ENCODE data around the gene PRDM1.

PRDM1 gene

GRCh38 chr6:106085984-106086813 is at the start of gene PRDM1:
Gene PRDM1, plus strand, starts transcription at chr6:106086336. Its CDS starts 218 bp downstream, at chr6:106086554.
- DNase-seq (ENCODE audit: low read depth): peak; percentile 58

GRCh38 chr6:106037060-106037459 is 49.1 kb upstream of the PRDM1 start:
- DNase-seq (ENCODE audit: low read depth): no peak

DNA sequence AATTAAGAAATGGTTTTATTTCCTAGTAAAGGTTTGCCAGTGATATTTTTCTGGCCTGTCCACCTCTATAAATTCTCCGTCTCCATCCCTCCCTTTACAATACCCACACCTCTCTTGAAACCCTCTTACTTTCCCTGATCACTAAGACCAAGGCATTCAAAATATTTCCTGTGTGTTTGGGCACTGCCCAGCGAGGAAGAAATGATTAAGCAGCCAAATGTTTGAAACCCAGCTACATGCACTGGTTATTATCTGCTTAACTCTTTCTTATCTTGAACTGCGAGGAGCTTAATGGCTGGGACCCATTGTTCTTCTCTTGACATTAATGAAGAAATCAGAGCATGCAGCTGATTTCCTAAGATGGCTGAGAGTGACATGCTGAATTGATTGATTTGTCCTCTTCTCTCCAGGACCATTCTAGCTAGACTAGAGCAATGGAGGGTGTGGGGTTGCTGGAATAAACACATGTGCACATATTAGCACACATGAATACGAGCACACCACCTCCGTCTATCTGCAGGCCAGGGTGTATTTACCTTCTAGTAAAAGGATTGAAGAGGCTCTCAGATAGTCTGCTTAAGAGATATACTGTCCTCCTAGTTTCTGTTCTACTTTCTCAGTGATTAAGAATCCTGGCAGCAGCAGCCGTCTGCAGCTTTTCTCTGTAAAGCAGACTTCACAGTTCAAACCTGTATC is 46.1 kb upstream of the PRDM1 start:
- DNase-seq (ENCODE audit: low read depth): no peak

- no peak for DNase-seq (ENCODE audit: low read depth)
These were observed 42.0 kb upstream of the PRDM1 start for GRCh38 chr6:106044151-106044550.

DNA sequence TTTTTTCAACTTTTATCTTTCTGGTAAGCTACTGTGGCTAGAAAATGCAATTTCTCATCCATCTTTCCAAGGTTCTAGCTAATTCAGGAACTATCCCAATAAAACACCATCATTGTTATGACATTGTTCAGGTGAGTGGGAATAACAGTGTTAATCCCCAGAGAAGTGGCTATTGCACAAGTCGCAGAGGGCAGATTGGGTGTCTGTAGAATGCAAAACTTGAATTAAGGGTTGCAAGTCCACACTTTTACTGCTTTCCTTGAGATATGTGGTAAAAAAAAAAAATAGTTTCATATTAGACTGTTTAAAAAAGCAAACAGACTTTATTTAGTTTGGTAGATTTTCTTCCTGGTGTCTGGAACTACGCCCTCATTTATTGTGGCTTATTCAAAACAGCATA is 41.1 kb upstream of the PRDM1 start:
- no peak for DNase-seq (ENCODE audit: low read depth)

GRCh38 chr6:106046116-106046853 is 39.9 kb upstream of the PRDM1 start:
- DNase-seq (ENCODE audit: low read depth): no peak

DNA sequence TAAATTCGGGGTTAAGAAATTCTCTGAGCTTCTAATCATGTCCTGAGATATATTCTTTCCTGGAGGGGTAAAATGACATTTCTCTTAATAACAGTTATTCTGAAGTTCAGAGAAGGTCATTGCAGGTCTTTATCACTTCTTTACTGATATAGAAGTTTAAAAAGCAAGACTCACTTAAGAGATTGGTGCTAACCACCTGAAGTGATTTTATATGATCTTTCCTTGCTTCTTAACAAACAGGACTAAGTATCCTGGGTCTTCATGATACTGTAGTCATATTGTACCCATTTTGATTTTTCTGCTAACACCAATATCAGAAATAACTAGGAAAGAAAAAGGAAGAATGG is 39.3 kb upstream of the PRDM1 start:
- no peak for DNase-seq (ENCODE audit: low read depth)

GRCh38 chr6:106048336-106048735 is 37.8 kb upstream of the PRDM1 start:
- DNase-seq (ENCODE audit: low read depth): no peak

DNA sequence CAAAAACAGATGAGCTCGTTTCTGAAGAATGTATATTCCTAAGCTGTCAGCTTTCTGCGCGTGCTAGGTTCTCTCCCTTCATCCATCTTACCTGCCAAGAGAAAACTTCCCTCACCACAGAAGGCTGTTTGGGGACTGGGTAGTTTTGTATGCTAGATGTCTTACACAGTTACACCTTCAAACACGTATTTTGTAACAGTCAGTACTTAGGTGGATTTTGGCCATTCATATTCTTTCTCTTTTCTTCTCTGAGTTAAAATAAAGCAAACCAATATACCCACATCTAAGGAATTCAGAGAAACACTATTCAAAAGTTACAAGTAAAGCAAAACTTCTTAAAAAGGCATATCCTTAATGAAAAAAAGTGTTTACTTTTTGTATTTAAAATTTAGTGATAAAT is 35.6 kb upstream of the PRDM1 start:
- DNase-seq (ENCODE audit: low read depth): no peak

DNA sequence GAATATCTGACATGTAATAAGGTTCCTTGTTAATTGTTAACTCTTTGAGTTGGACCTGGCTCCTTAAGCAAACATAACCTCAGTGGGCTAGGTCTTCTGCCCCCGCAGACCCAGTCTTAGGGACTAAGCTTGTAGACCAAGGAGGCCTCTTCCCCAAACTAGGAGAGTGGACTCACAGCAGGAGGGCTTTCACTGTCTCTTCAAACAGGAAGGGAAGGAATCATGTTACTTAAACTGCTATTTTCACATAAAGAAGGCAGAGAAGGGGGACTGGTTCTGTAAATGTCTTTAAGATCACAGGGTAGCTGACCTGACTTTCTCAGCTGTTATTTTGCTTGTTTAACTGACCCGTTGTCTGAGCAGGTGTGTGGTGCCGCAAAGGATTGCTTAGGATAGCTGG is 34.9 kb upstream of the PRDM1 start:
- no peak for DNase-seq (ENCODE audit: low read depth)

GRCh38 chr6:106053484-106054205 is 32.5 kb upstream of the PRDM1 start:
- no peak for DNase-seq (ENCODE audit: low read depth)

DNA sequence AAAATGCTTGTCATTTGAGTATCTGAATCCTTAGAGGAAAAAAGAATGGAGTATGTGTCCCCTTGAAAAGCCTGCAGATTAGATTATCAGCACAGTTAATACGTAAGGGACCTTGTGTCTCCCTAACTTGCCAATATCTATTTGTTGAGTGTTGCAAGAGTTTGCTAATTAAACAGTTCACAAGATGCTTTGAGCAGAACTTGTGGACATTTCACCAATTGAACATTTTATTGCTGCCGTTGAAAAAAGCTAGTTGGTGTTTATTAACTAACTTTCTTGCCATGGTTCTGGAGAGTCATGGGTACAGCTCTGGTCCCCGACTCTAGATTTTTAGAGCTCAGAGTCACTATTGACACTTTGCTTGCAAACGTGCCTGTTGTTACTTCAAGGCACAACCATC is 30.6 kb upstream of the PRDM1 start:
- no peak for DNase-seq (ENCODE audit: low read depth)

GRCh38 chr6:106056060-106056745 is 29.9 kb upstream of the PRDM1 start:
- no peak for DNase-seq (ENCODE audit: low read depth)

DNA sequence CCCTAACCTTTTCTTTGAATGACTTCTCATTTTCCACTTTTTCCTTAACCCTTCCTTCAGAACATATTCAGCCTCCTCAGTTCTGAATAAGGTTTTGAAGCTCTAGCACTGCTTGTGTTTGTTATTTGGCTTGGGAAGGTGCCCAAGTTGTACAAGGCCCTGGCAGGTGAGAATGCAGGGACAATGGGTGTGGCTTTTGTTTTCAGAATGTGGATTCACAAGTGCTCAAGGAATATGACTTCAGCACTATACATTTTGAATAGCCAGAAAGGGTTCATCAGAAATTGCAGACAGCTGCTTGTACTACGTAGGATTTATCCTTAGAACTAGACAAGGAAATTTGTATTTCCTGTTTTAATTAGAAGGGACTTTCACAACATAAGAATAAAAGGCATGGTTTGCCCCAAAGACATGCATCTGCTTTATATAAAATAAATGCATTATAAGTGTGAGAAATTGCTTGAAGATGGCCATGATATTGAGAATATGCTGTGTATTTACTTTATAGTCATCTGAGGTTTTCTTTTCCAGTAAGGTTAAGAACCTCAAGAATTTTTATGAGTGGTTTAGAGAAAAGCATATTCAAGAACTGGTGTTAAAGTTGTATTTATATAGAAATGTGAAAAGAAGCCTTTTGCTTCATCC is 29.3 kb upstream of the PRDM1 start:
- DNase-seq (ENCODE audit: low read depth): no peak

DNA sequence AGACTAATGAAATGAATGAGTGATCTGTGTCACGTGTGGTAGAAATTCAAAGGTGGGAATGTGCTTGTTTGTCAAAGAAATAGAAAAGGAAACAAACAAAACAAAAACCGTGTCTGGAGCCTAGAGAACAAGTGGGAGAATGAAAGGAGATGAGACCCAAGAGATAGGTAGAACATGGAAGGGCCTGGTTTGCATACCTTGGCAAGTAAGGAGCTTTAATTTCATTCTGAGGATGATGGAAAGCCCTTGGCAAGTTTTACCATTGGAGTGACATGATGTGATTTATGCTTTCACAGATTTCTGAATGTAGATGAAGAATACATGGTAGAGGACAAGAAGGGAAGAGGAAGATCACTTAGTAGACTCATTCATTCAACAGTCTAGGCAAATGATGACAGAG is 26.8 kb upstream of the PRDM1 start:
- DNase-seq (ENCODE audit: low read depth): no peak

DNA sequence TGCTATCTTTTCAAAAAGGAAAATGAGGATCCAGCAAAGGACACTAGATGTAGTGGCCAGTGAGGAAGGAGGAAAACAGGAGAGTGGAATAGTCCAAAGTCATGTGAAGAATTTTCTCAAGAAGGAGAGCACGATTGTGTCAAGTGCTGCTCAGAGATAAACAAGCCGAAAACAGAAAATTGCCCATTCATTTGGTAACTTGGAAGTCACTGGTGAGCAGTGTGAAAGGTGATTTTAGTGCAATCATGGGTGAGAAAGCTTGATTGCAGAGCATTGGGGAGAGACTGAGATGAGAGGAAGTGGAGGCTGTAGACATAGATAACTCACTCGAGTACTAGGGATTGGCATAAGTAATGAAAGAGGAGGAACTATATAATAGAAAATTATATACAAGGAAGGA is 26.0 kb upstream of the PRDM1 start:
- no peak for DNase-seq (ENCODE audit: low read depth)

GRCh38 chr6:106063448-106063850 is 22.7 kb upstream of the PRDM1 start:
- DNase-seq (ENCODE audit: low read depth): no peak

DNA sequence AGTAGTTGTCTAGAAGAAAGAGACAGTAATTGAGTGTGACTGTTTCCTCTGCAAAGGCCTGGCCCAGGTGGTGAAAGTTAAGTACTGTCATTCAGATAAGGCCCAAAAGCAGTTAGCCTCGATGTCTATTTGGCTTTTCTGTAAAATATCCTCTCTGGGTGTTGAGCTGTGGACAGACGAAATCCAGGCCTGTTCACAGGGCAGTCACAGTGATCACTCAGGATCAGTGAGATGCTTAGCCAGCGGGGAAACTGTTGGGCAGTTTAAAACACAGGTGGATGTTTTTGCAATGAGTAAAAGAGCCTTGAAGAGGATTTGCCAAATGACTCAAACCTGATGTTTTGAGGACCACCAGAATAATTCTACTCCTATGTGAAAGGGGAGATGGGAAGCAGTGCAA is 22.0 kb upstream of the PRDM1 start:
- DNase-seq (ENCODE audit: low read depth): no peak

DNA sequence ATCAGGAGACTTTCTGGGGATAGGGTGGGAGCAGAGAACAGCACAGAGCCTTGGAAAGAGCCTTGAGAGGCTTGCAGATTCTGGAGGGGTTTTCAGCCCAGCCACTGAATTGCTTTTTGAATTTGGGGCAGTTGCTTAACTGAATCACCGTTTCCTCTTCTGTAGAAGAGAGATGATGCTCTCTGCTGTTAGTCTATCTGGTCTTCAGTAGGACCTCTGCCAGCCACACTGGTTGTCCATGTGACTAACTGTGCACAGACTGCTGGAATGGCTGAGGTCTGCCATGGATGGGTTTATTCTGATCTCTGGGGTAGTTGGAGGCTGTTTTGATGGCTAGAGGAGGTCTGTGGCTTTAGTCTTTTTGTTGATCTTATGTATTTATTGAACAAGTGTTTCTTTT is 21.4 kb upstream of the PRDM1 start:
- DNase-seq (ENCODE audit: low read depth): no peak

DNA sequence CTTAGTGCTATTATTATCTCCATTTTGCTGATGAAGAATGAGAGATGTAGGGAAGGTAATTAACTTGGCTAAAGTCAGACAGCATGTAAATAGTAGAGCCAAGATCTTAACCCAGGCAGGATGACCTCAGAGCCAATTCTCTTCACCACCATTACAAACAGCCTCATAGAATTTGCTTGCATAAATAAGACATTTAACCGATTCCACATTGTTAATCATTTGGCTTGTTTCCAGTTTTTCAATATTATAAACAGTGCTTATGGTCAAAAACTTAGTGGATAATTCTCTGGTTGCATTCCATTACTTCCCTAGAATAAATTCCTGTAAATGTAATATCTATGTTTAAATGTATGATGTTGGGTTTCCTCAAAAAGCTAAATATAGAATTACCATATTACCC is 19.1 kb upstream of the PRDM1 start:
- no peak for DNase-seq (ENCODE audit: low read depth)

DNA sequence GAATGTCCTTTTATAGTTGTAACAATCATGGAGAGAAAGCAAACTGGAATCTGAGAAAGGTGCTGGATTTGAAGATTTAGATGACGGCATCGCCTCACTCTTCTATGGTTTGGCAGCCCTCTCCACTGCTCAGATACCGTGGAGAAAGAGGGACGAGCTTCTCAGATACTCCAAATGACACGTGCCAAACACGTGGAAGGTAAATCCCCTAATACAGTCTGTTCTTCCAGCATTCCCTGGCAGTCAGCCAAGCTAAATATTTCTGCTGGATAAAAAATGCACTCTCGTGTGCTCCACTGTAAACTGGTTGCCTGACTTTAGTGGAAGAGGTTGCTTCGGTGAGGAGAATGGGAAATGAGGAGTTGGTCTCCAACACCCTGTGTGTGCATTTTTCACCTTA is 16.7 kb upstream of the PRDM1 start:
- DNase-seq (ENCODE audit: low read depth): no peak

All from activated T-cell treated with anti-CD3 and anti-CD28 coated beads for 1 hour (primary cell).